K562 (cell line): ENCODE data around the gene AEN.

ENCODE experiments used
- BACH1 ChIP-seq: fragments of 200-800 bp; sonication (Bioruptor generic); IDR thresholded peaks from 2 replicates; pipeline ENCODE4 v1.6.1; 2016; ENCODE audit warnings: missing genetic modification characterization, missing compliant biosample characterization
- HDAC2 ChIP-seq: fragments of 450-650 bp; IDR thresholded peaks from 2 replicates; pipeline ENCODE4 v1.6.1; 2016; ENCODE audit warnings: mild to moderate bottlenecking
- HNRNPK ChIP-seq: fragments of 200-400 bp; formaldehyde crosslinking; IDR thresholded peaks from one replicate; pipeline ENCODE4 v1.6.1; 2018; ENCODE audit warnings: mild to moderate bottlenecking, low read depth, low read length; ENCODE audit not compliant: poor library complexity, severe bottlenecking
- MTA2 ChIP-seq: fragments of 450-650 bp; IDR thresholded peaks from 2 replicates; pipeline ENCODE4 v1.6.1; 2016; ENCODE audit warnings: low read depth
- MYBL2 ChIP-seq, 2 experiments: fragments of 450-650 bp in 1 of 2; sonication (generic) in 1 of 2; formaldehyde crosslinking in 1 of 2; IDR thresholded peaks; 2 replicates each; pipeline versions ENCODE4 v1.6.1 to v1.8.1; 2017 to 2022; ENCODE audit warnings: borderline replicate concordance in 1 of 2, inconsistent platforms in 1 of 2, low read depth in 1 of 2, mild to moderate bottlenecking in 1 of 2, missing genetic modification reagents in 1 of 2, moderate library complexity in 1 of 2
- RFX5 ChIP-seq: IDR thresholded peaks from 2 replicates; pipeline ENCODE4 v1.6.1; 2011; ENCODE audit warnings: low read depth, mild to moderate bottlenecking, improper control_type of control experiment, low read length
- TF ChIP-seq, protein P1 (sequence below): sonication (generic); formaldehyde crosslinking; IDR thresholded peaks from 2 replicates; pipeline ENCODE4 v1.8.0; 2023; ENCODE audit warnings: missing genetic modification reagents, mild to moderate bottlenecking, borderline replicate concordance

DNA sequence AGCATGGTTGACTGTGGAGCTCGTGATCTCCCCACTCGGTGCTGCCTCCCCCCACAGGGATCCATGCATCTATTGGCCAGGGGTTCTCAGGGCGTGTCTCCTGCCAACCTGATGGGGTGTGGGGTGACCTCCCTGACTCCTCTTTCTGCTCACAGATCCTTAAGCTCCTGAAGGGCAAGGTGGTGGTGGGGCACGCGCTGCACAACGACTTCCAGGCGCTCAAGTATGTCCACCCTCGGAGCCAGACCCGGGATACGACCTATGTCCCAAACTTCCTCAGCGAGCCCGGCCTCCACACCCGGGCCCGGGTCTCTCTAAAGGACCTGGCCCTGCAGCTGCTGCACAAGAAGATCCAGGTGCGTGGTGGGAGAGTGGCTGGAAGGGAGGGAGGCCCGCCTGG is 7.9 kb downstream of the AEN start:
- no peak for TF ChIP-seq HDAC2
- TF ChIP-seq RFX5, result no peak
- no peak for TF ChIP-seq MTA2
- TF ChIP-seq, protein P1, sequence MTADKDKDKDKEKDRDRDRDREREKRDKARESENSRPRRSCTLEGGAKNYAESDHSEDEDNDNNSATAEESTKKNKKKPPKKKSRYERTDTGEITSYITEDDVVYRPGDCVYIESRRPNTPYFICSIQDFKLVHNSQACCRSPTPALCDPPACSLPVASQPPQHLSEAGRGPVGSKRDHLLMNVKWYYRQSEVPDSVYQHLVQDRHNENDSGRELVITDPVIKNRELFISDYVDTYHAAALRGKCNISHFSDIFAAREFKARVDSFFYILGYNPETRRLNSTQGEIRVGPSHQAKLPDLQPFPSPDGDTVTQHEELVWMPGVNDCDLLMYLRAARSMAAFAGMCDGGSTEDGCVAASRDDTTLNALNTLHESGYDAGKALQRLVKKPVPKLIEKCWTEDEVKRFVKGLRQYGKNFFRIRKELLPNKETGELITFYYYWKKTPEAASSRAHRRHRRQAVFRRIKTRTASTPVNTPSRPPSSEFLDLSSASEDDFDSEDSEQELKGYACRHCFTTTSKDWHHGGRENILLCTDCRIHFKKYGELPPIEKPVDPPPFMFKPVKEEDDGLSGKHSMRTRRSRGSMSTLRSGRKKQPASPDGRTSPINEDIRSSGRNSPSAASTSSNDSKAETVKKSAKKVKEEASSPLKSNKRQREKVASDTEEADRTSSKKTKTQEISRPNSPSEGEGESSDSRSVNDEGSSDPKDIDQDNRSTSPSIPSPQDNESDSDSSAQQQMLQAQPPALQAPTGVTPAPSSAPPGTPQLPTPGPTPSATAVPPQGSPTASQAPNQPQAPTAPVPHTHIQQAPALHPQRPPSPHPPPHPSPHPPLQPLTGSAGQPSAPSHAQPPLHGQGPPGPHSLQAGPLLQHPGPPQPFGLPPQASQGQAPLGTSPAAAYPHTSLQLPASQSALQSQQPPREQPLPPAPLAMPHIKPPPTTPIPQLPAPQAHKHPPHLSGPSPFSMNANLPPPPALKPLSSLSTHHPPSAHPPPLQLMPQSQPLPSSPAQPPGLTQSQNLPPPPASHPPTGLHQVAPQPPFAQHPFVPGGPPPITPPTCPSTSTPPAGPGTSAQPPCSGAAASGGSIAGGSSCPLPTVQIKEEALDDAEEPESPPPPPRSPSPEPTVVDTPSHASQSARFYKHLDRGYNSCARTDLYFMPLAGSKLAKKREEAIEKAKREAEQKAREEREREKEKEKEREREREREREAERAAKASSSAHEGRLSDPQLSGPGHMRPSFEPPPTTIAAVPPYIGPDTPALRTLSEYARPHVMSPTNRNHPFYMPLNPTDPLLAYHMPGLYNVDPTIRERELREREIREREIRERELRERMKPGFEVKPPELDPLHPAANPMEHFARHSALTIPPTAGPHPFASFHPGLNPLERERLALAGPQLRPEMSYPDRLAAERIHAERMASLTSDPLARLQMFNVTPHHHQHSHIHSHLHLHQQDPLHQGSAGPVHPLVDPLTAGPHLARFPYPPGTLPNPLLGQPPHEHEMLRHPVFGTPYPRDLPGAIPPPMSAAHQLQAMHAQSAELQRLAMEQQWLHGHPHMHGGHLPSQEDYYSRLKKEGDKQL (CRISPR knock-in tag), result no peak
- no peak for TF ChIP-seq HNRNPK
- TF ChIP-seq MYBL2 (IDR thresholded peaks at IDR 0.05; ENCODE audit: low read depth), result no peak
- no peak for TF ChIP-seq MYBL2 (CRISPR knock-in tag; IDR thresholded peaks at IDR 0.05; ENCODE audit: borderline replicate concordance)
- no peak for TF ChIP-seq BACH1 (tag)
